ENCODE measurements around the gene CTU1. TPM values are rescaled to one million over a fixed set of nuclear protein-coding genes. Genes with fewer than 3 reads are reported as not detected.
"Not testable (repeated sequence)": the region's sequence is repeated elsewhere in the genome, so short reads cannot be mapped to it uniquely, and the experiment has no call there.

Gene CTU1
- total and polyA plus RNA-seq, 2 donors (not counting 1 experiment from before 2014, with no cell fraction given) = 8.1 to 8.4 TPM

- H4K20me1 ChIP-seq (ENCODE audit: control insufficient read depth, insufficient read depth, low read length, poor library complexity, severe bottlenecking) = no peaks in the 10 kb centered on the region
- intact Hi-C loops (cut with micrococcal nuclease) = no loop called here
- WGBS (ENCODE audit: insufficient coverage) = 75% methylated on average over 5 of the region's 11 CpGs
- no peak for DNase-seq
- Mint-ChIP-seq H3K4me3 (no peak overlapping the region), H3K4me1 (peaks cover 15% of the 10 kb centered on the region), H3K27me3 (peaks cover 39% of the 10 kb centered on the region), H3K27ac (no peak overlapping the region), H3K9me3 (ENCODE audit: insufficient read depth) (no peaks in the 10 kb centered on the region)
- H3K27me3 ChIP-seq (replicated peaks in 1 of 4; ENCODE audit: control extremely low read depth in 1 of 4, control insufficient read depth in 3 of 4, insufficient read depth in 4 of 4, low read length in 3 of 4) = peaks cover 0 to 11% (median 0%) of the 10 kb centered on the region in 4 experiments
- TF ChIP-seq EZH2 (IDR thresholded peaks at IDR 0.05; ENCODE audit: borderline replicate concordance, insufficient read depth, low read depth, low read length, poor library complexity, severe bottlenecking) = no peak
- no peak for TF ChIP-seq CTCF (IDR thresholded peaks at IDR 0.05)
- ChIA-PET CTCF (no interaction called here), POLR2A (no interaction called here)
- H3K27ac ChIP-seq (ENCODE audit: low read length in 2 of 2) = no peak overlapping the region
- H3K79me2 ChIP-seq (ENCODE audit: control insufficient read depth, insufficient read depth, low read length) = no peaks in the 10 kb centered on the region
- ATAC-seq (ENCODE audit: low read depth) = no peak
- no peak overlapping the region for H3K4me3 ChIP-seq (ENCODE audit: control extremely low read depth in 1 of 5, extremely low read depth in 1 of 5, insufficient read depth in 1 of 5, low read depth in 2 of 5, low read length in 4 of 5)
- H3K9me3 ChIP-seq (ENCODE audit: control extremely low read depth in 1 of 3, control insufficient read depth in 2 of 3, insufficient read depth in 1 of 3, low read length in 2 of 3) = no peaks in the 10 kb centered on the region
- H3K36me3 ChIP-seq (replicated peaks in 1 of 2; ENCODE audit: control extremely low read depth in 1 of 2, control insufficient read depth in 1 of 2, extremely low read depth in 1 of 2, insufficient read depth in 2 of 2, low read length in 1 of 2) = no peaks in the 10 kb centered on the region
- no peak overlapping the region for H3K4me2 ChIP-seq (replicated peaks; ENCODE audit: low read depth, low read length, poor library complexity, severe bottlenecking)
- no peak overlapping the region for H3K9ac ChIP-seq (ENCODE audit: low read length)
- H3K4me1 ChIP-seq (ENCODE audit: control insufficient read depth in 2 of 2, insufficient read depth in 2 of 2, low read length in 2 of 2) = peaks cover 2 to 8% of the 10 kb centered on the region in 2 donors
- no peak overlapping the region for H2AFZ ChIP-seq (ENCODE audit: insufficient read depth, low read depth, low read length, poor library complexity, severe bottlenecking)
Measured at GRCh38 chr19:51144482-51145045, 36.4 kb upstream of the CTU1 start.

GRCh38 chr19:51143486-51143885 lies 35.3 kb upstream of the CTU1 start:
- CTCF ChIA-PET = no interaction called here
- Mint-ChIP-seq H3K4me3 (no peak overlapping the region), H3K27me3 (peaks cover 43% of the 10 kb centered on the region), H3K4me1 (peaks cover 23% of the 10 kb centered on the region), H3K9me3 (ENCODE audit: insufficient read depth) (no peaks in the 10 kb centered on the region), H3K27ac (no peak overlapping the region)
- intact Hi-C loops (cut with micrococcal nuclease) = no loop called here
- peaks cover 0 to 13% (median under 1%) of the 10 kb centered on the region in 4 experiments for H3K27me3 ChIP-seq (replicated peaks in 1 of 4; ENCODE audit: control extremely low read depth in 1 of 4, control insufficient read depth in 3 of 4, insufficient read depth in 4 of 4, low read length in 3 of 4)
- no CpG with 5 or more reads among the region's 5 CpGs for WGBS (ENCODE audit: insufficient coverage)
- H2AFZ ChIP-seq (ENCODE audit: insufficient read depth, low read depth, low read length, poor library complexity, severe bottlenecking) = no peak overlapping the region
- H3K79me2 ChIP-seq (ENCODE audit: control insufficient read depth, insufficient read depth, low read length) = no peaks in the 10 kb centered on the region
- H3K27ac ChIP-seq (ENCODE audit: low read length in 2 of 2) = no peak overlapping the region
- no peak overlapping the region for H3K9ac ChIP-seq (ENCODE audit: low read length)
- ATAC-seq (ENCODE audit: low read depth) = no peak
- H3K9me3 ChIP-seq (ENCODE audit: control extremely low read depth in 1 of 3, control insufficient read depth in 2 of 3, insufficient read depth in 1 of 3, low read length in 2 of 3) = peaks cover 0 to 3% (median 0%) of the 10 kb centered on the region in 3 donors
- peaks cover 4 to 18% of the 10 kb centered on the region in 2 donors for H3K4me1 ChIP-seq (ENCODE audit: control insufficient read depth in 2 of 2, insufficient read depth in 2 of 2, low read length in 2 of 2)
- no peak overlapping the region for H3K4me2 ChIP-seq (replicated peaks; ENCODE audit: low read depth, low read length, poor library complexity, severe bottlenecking)
- H3K36me3 ChIP-seq (replicated peaks in 1 of 2; ENCODE audit: control extremely low read depth in 1 of 2, control insufficient read depth in 1 of 2, extremely low read depth in 1 of 2, insufficient read depth in 2 of 2, low read length in 1 of 2) = no peaks in the 10 kb centered on the region
- TF ChIP-seq EZH2 (IDR thresholded peaks at IDR 0.05; ENCODE audit: borderline replicate concordance, insufficient read depth, low read depth, low read length, poor library complexity, severe bottlenecking) (no peak), CTCF (IDR thresholded peaks at IDR 0.05) (no peak)
- POLR2A ChIA-PET = no interaction called here
- H3K4me3 ChIP-seq (ENCODE audit: control extremely low read depth in 1 of 5, extremely low read depth in 1 of 5, insufficient read depth in 1 of 5, low read depth in 2 of 5, low read length in 4 of 5) = no peak overlapping the region
- DNase-seq = no peak
- no peaks in the 10 kb centered on the region for H4K20me1 ChIP-seq (ENCODE audit: control insufficient read depth, insufficient read depth, low read length, poor library complexity, severe bottlenecking)

- H2AFZ ChIP-seq (ENCODE audit: insufficient read depth, low read depth, low read length, poor library complexity, severe bottlenecking); H4K20me1 ChIP-seq (ENCODE audit: control insufficient read depth, insufficient read depth, low read length, poor library complexity, severe bottlenecking); POLR2A ChIA-PET; H3K27ac ChIP-seq (ENCODE audit: low read length in 2 of 2); H3K4me2 ChIP-seq (replicated peaks; ENCODE audit: low read depth, low read length, poor library complexity, severe bottlenecking); DNase-seq; H3K79me2 ChIP-seq (ENCODE audit: control insufficient read depth, insufficient read depth, low read length); H3K27ac Mint-ChIP-seq; H3K9me3 ChIP-seq (ENCODE audit: control extremely low read depth in 1 of 3, control insufficient read depth in 2 of 3, insufficient read depth in 1 of 3, low read length in 2 of 3); intact Hi-C loops (cut with micrococcal nuclease); H3K9me3 Mint-ChIP-seq (ENCODE audit: insufficient read depth); H3K9ac ChIP-seq (ENCODE audit: low read length); ATAC-seq (ENCODE audit: low read depth); CTCF ChIA-PET; H3K4me3 Mint-ChIP-seq; H3K4me3 ChIP-seq (ENCODE audit: control extremely low read depth in 1 of 5, extremely low read depth in 1 of 5, insufficient read depth in 1 of 5, low read depth in 2 of 5, low read length in 4 of 5); H3K36me3 ChIP-seq (replicated peaks in 1 of 2; ENCODE audit: control extremely low read depth in 1 of 2, control insufficient read depth in 1 of 2, extremely low read depth in 1 of 2, insufficient read depth in 2 of 2, low read length in 1 of 2): not testable (repeated sequence)
- Histone ChIP-seq H3K4me1 (ENCODE audit: control insufficient read depth in 2 of 2, insufficient read depth in 2 of 2, low read length in 2 of 2) (peaks cover 4 to 18% of the 10 kb centered on the region in 2 donors), H3K27me3 (replicated peaks in 1 of 4; ENCODE audit: control extremely low read depth in 1 of 4, control insufficient read depth in 3 of 4, insufficient read depth in 4 of 4, low read length in 3 of 4) (peaks cover 0 to 18% (median 1%) of the 10 kb centered on the region in 4 experiments)
- H3K27me3 Mint-ChIP-seq = peaks cover 43% of the 10 kb centered on the region
- WGBS (ENCODE audit: insufficient coverage) = 90% methylated on average over 6 of the region's 15 CpGs
- peaks cover 23% of the 10 kb centered on the region for H3K4me1 Mint-ChIP-seq
Measured at GRCh38 chr19:51142809-51143475, 34.7 kb upstream of the CTU1 start.

Data from B cell (primary cell).